Omental fat pad (tissue), 4 donors: ENCODE data around the gene RGS18. TPM values are rescaled to one million over a fixed set of nuclear protein-coding genes. Genes with fewer than 3 reads are reported as not detected.

ENCODE experiments used
- ATAC-seq: fragments of 150-250 bp; one replicate; pipeline ENCODE4 v1.9.1; 2016; ENCODE audit warnings: mild to moderate bottlenecking, moderate library complexity; ENCODE audit not compliant: low FRiP score
- DNase-seq: peaks from one replicate; pipeline ENCODE4 v3.0.0-alpha.2; 2019; ENCODE audit warnings: low spot score
- CTCF ChIP-seq, 3 donors: fragments of 450-650 bp; IDR thresholded peaks; one replicate each; pipeline ENCODE4 v1.5.1; 2016 to 2017; ENCODE audit warnings: antibody characterized with exemption in 3 of 3, mild to moderate bottlenecking in 3 of 3, moderate library complexity in 2 of 3
- total RNA-seq, 4 donors: library from RNA; depleted of rRNA; stranded (reverse); fragments of >200 nt; gene quantifications; one replicate each; pipeline ENCODE4 v1.1.0, GENCODE V29; 2016

RGS18 gene
- total RNA-seq, 4 donors from 2014 or later: 2.8 to 18.4 (median 4.0) TPM

- DNase-seq: no peak
- TF ChIP-seq CTCF (IDR thresholded peaks at IDR 0.05): no peak
- no peak for ATAC-seq
These were observed 10.6 kb upstream of the RGS18 start for GRCh38 chr1:192147696-192148095.

- DNase-seq (no peak), ATAC-seq (no peak)
- TF ChIP-seq CTCF (IDR thresholded peaks at IDR 0.05): no peak
These were observed 7.1 kb upstream of the RGS18 start for GRCh38 chr1:192151176-192151575.

GRCh38 chr1:192153276-192153675 is 5.0 kb upstream of the RGS18 start:
- DNase-seq: no peak
- ATAC-seq: no peak
- no peak for TF ChIP-seq CTCF (IDR thresholded peaks at IDR 0.05)

GRCh38 chr1:192157067-192157466 is 1.2 kb upstream of the RGS18 start:
- no peak for ATAC-seq
- no peak for TF ChIP-seq CTCF (IDR thresholded peaks at IDR 0.05)
- DNase-seq: no peak

- no peak for TF ChIP-seq CTCF (IDR thresholded peaks at IDR 0.05)
- DNase-seq (no peak), ATAC-seq (no peak)
These were observed 752 bp downstream of the RGS18 start for GRCh38 chr1:192159014-192159413.

- TF ChIP-seq CTCF (IDR thresholded peaks at IDR 0.05): no peak
- DNase-seq (no peak), ATAC-seq (no peak)
These were observed 1.5 kb downstream of the RGS18 start for GRCh38 chr1:192159781-192160180.

GRCh38 chr1:192160196-192160595 is 1.9 kb downstream of the RGS18 start:
- DNase-seq (no peak), ATAC-seq (no peak)
- TF ChIP-seq CTCF (IDR thresholded peaks at IDR 0.05): no peak
